Right ventricle myocardium superior (tissue), 1 donor: ENCODE results near the gene LYPD6B. TPM values are rescaled to one million over a fixed set of nuclear protein-coding genes. Genes with fewer than 3 reads are reported as not detected.

Source experiments
- total RNA-seq: library from RNA; stranded (reverse); fragmentation: NEBNext Ultra II Directional; extraction: Animal tissue kit (Norgen Biotek cat#: 25700); gene quantifications from one replicate; pipeline ENCODE4 v1.2.1, GENCODE V29; 2021
- donor health status: DM: no; HTN: yes; CAD: no; lungs with severe emphysema.

LYPD6B gene
- total RNA-seq, 1 donor from 2014 or later = not detected

Other genes starting within 250 kb of the LYPD6B start
- 1.2 TPM for gene KIF5C, start 163.5 kb upstream of the LYPD6B start, total RNA-seq